HG02938 (cell line): ENCODE measurements around the gene HMGA1.

Source experiments
- ATAC-seq: cut with Tn5 transposase; IDR thresholded peaks from one replicate; pipeline ENCODE4 v1.9.1; 2021; ENCODE audit warnings: mild to moderate bottlenecking, moderate library complexity; ENCODE audit not compliant: unreplicated experiment

HMGA1 gene

DNA sequence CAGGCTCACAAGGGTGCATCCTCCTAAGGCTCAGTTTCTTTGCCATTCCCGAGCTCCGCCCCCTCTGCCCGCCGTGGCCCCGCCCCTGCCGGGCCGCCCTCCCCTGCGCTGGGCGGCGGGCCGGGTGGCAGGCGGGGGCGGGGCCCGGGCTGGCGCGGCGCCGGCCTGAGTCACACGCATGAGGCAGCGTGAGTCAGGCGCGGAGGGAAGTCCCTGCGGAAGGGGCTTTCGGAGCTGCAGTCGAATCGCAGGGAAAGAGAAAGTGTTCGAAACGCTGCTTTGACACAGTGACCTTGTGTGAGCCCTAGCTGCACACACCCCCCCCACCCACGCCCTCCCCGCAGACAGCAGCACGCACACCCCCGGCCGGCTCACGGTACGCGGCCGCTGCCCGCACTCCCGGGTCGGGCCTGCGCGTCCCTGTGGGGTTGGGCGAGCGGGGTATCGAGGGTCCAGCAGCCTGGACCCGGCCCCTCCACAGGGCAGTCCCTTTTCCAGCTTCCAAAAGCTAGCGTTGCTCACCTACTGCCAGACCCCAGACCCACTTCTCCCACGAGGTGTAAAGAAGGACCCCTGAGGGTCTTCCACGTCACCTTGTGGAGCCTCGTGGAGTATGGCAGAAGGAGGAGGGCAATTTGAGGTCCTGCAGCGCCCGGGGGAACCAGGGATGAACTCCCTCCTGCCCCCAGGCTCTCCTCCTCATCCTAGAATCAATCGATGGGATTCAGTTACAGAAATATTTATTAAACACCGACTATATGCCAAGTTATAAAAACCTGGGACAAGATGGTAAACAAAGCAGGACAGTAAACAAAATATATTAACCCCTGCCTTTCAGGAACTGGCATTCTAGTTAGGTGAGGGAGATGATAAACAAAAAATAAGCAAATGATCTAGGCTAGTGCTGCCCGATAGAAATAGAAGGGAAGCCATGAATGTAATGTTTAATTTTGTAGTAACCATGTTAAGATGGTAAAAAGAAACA, 12.4 kb upstream of the HMGA1 start:
- ATAC-seq = peak; percentile 84

GRCh38 chr6:34225551-34225950, 11.1 kb upstream of the HMGA1 start:
- no peak for ATAC-seq

DNA sequence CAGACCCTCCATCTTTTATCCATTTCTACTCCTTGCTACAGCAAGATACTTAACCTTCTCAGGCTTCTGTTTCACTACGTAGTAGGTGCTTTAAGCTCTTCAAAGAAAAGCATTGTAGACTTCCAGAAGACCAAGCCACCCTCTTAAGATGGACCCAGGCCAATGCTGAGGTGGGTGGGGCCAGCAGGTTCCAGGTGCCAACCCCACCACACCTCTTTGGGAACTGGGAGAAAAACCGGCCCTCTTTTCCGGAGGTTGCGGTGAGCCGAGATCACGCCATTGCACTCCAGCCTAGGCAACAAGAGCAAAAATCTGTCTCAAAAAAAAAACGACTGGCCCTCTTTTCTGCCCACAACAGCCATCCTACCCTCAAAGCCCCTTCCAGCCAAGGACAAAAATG, 10.6 kb upstream of the HMGA1 start:
- no peak for ATAC-seq

GRCh38 chr6:34226731-34227586, 9.7 kb upstream of the HMGA1 start:
- ATAC-seq = no peak

GRCh38 chr6:34227761-34228421, 8.8 kb upstream of the HMGA1 start:
- ATAC-seq = no peak

DNA sequence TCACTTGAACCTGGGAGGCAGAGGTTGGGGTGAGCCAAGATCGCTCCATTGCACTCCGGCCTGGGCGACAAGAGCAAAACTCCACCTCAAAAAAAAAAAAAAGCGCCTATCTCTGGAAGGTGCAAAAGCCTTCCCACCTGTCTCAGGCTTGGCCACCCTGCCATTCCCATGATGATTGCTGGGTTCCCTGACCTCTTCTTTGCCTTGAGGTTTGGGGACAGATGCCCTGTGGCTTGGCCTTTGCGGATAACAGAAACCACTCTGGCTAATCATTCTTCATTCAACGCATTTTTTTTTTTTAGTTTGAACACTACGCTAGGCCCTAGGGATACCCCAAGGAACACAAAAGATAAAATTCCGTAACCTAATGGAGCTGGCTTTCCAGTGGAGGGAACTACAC, 6.8 kb upstream of the HMGA1 start:
- no peak for ATAC-seq

- no peak for ATAC-seq
Measured at GRCh38 chr6:34230653-34231371, 5.9 kb upstream of the HMGA1 start.

DNA sequence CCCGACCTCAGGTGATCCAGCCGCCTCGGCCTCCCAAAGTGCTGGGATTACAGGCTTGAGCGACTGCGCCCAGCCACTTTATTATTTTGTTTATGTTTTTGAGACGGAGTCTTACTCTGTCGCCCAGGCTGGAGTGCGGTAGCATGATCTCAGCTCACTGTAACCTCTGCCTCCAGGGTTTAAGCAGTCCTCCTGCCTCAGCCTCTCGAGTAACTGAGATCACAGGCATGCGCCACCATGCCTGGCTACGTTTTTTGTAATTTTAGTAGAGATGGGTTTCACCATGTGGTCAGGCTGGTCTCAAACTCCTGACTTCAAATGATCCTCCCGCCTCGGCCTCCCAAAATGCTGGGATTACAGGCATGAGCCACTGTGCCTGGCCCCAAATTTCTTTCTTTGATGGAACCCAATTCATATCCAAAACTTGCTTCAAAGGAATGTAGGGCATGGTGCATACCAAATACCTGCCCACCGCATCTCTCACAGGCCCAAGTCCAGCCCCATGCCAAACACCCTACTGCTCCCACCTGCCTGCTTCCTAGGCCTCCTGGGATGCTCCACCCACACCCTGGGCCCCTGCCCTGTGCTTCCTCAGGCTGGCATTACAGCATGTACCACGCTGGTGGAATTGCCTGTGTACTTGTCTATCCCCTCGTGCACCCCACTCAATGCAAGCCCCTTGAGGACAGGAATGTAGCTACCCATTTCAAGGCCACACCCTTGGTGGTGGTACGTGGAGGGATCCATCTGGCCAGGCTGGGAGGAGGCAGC, 4.9 kb upstream of the HMGA1 start:
- no peak for ATAC-seq

- ATAC-seq = no peak
Measured at GRCh38 chr6:34232901-34233300, 3.8 kb upstream of the HMGA1 start.

DNA sequence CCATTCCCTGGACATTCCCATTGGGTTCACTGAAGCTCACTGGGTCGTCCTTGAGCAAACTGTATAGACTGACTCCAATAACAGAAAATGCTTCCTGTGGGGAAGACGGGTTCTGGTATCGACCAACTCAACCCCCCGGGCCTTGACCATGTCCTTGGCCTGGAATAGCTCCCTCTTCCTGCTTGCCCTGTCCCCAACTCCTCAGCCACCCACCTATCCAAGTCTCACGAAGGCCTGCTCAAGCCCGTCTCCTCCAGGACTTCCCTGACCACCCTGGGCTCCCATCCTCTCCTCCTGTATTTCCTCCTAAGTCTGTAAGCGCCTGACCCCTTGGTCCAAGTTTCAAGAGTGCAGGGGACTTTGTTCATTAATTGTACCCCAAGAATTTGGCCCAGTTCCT, 2.8 kb upstream of the HMGA1 start:
- ATAC-seq = no peak

DNA sequence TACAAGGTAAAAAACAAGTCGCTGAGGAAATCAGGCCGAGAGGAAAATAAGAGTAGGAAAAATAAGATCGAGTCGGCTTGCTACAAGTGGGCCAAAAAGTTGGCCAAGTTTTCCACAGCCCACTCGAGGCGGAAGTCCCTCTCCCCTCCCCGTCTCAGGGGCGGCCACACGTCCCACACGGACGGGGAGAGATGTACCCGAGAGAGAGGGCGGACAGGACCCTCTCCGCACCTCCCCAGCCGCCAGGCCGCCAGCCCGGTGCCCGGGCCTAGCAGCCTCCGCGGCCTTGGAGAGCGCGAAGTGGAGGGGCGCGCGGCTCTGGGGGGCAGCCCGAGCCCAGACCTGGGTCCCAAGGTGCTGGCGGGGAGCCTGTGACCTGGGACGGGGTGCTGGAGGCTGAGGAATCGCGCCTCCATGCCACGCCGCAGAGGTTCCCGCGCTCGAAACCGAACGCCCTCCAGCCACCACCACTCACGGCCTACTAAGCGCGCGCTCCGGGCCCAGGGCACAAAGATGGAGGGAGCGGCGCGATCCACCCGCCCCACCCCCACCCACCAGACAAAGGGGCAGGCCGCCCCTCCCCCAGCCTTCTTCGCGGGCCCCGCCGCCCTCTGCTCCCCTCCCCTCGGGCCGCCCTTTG, 1.9 kb upstream of the HMGA1 start:
- ATAC-seq = no peak

DNA sequence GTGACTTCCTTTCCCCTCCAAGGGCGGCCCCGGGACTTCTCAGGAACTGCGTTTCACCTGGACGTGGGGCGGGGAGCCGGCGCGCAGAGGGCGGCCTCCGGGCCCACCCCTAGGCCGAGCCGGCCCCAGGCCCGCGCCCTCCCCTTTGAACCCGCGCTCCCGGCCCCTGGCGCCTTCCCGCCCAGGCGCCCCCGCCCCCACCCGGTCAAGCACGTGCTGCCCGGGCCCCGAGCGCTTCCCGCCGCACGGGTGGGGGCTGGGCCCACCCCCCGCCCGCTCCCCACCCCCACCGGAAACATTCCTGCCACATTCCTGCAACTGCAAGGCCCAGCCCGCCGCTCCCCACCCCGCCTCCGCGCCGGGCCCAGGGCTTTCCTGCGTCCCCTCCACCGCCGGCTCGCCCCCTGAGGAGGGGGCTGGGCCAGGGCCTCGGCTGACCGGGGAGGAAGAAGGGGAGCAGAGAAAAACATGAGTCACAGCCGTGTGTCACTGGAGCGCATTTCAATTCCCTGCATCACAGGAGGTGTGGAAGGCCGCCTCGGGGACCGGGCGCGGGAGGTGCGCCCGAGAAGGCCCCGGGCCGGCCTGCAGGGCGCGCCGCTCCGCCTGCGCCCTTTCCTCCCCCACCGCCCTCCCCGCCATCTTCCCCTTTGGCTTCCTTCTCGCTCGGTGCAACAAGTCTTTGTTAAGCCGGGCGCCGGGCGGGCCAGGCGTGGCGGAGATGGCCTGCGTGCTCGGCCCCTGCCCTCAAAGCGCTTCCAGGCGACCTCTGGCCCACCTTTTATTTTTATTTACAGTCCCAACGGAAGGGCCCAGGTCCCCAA, 1.2 kb upstream of the HMGA1 start:
- no peak for ATAC-seq

- ATAC-seq = no peak
Measured at GRCh38 chr6:34236131-34236442, 586 bp upstream of the HMGA1 start.

- ATAC-seq = no peak
Measured at GRCh38 chr6:34237316-34237721, 646 bp downstream of the HMGA1 start.

DNA sequence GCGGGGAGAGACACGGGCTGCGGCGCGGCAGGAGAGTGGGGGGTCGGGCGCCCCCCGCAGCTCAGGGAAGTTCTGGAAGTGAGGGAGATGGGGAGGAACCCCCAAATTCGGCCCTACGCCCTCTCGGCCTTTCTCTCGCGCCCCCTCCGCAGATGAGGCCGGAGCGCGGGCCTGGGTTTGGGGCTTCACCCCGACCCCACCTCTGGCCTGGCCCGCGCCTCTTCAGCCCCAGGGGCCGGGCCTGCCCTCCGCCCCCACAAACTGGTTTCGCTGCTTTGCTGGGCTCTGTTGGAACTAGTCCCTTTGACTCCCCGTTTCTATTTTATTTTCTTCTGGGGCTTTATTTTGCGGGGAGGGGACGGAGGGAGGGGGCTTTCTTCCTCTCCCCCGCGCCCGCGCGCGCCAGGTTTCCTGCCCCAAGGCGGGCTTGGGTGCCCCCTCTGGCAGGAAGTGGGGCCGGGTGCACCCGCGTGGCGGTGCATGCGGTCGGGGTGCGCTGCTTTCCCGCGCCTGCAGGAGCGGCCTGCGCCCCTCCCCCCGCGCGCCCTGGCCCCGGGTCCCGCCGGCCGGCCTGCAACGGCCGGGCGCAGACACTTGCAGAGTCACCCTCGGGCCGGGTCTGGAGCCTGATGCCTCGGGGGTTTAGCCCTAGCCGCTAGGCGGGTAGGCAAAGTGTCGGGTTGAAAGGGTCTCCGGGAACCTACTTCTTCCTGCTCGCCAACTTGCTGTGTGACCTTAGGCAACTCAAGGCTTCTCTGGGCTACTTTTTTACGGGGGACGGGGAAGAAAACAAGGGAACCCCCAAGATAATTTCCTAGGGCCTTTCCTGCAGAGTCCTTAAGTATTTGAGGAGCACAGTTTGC, 1.3 kb downstream of the HMGA1 start:
- ATAC-seq = no peak

DNA sequence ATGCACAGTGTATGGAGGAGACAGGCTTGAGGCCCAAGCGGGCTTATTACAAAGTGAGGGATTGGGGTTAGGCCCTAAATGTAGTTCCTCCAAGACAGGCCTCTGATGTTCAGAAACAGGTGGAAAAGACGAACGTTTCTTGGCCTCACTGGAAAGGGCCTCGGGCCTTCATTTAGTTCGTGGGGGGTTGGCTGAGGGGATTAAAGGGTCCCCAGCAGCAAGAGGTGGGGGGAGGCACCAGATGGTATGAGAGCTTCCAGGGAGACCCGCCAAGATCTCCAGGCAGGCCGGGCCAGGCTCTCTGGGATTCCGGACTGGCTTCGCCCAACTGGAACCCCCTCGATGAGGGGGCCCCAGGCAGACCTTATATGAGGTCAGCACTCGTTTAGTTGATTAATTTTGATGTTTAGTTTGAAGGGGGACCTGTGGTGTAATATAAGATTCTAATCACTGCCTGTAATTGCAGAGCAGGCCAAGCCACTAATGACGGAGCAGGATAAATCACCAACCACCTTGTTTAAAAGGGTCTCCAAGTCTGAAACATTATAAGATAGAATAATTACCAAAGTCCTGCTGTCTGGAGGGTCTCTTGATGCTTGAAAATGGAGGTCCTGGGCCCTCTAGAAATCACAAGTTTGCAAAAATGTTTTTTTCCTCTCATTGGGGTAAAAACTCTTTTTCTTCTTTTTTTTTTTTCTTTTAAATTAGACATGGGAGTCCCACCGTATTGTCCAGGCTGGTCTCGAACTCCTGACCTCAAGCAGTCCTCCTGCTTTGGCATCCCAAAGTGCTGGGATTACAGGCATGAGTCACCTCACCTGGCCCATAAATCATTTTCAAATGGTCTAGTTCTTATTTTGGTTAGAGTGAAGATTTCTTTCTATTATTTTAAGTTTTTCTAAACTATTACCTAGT, 2.2 kb downstream of the HMGA1 start:
- ATAC-seq = no peak

DNA sequence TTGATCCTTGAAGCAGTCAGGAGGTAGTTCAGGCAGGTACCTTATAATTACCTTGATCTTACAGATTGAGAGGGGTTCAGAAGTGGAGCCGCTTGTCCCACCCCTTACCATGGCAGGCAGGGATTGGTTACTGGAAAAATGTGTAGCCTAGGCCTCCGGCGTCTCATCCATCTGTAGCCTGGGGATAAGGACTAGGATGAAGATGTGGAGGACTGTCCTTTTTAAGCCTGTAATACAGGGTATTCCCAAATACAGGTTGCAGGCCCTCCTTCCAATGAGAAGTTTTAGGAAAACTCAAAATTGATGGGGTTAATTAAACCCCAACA, 2.8 kb downstream of the HMGA1 start:
- no peak for ATAC-seq
